ENCODE data around the gene GRM8. TPM values are rescaled to one million over a fixed set of nuclear protein-coding genes. Genes with fewer than 3 reads are reported as not detected.

GRM8 gene
- total RNA-seq, 4 donors from 2014 or later, result not detected

DNA sequence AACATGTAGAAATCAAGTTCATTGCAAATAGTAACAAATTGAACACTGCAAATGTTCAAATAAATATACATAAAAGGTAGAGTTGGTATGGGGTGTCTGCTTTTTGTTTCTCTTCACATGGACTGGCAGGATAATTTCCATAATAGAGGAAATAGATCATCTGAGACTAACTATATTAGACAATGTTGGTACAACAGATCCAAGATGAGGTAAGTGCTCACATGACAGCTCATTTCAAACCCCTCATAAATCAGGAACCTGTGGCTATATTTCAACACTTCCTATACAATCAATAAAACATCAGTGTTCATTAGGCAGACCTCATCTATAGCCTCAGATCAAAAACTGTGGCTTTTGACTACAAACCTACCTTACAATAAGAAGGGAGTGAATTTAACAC lies 469.1 kb downstream of the GRM8 start:
- no peak for TF ChIP-seq EP300 (IDR thresholded peaks at IDR 0.05)
- TF ChIP-seq POLR2AphosphoS5 (IDR thresholded peaks at IDR 0.05), result no peak
- TF ChIP-seq, protein P1, sequence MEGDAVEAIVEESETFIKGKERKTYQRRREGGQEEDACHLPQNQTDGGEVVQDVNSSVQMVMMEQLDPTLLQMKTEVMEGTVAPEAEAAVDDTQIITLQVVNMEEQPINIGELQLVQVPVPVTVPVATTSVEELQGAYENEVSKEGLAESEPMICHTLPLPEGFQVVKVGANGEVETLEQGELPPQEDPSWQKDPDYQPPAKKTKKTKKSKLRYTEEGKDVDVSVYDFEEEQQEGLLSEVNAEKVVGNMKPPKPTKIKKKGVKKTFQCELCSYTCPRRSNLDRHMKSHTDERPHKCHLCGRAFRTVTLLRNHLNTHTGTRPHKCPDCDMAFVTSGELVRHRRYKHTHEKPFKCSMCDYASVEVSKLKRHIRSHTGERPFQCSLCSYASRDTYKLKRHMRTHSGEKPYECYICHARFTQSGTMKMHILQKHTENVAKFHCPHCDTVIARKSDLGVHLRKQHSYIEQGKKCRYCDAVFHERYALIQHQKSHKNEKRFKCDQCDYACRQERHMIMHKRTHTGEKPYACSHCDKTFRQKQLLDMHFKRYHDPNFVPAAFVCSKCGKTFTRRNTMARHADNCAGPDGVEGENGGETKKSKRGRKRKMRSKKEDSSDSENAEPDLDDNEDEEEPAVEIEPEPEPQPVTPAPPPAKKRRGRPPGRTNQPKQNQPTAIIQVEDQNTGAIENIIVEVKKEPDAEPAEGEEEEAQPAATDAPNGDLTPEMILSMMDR (IDR thresholded peaks at IDR 0.05), result no peak
- TF ChIP-seq POLR2A (IDR thresholded peaks at IDR 0.05), result no peak
- Histone ChIP-seq H3K27ac (no peak overlapping the region), H3K9me3 (no peaks in the 10 kb centered on the region), H3K27me3 (no peaks in the 10 kb centered on the region), H3K4me3 (no peak overlapping the region), H3K4me1 (no peaks in the 10 kb centered on the region), H3K36me3 (no peaks in the 10 kb centered on the region)
- DNase-seq (ENCODE audit: low spot score in 2 of 2), result no peak

GRCh38 chr7:126780993-126781392 lies 471.7 kb downstream of the GRM8 start:
- Histone ChIP-seq H3K4me1 (no peaks in the 10 kb centered on the region), H3K27ac (no peak overlapping the region), H3K36me3 (no peaks in the 10 kb centered on the region), H3K9me3 (no peaks in the 10 kb centered on the region), H3K4me3 (no peak overlapping the region), H3K27me3 (no peaks in the 10 kb centered on the region)
- WGBS, result 65% methylated on average over 2 of the region's 2 CpGs
- TF ChIP-seq EP300 (IDR thresholded peaks at IDR 0.05) (no peak), POLR2AphosphoS5 (IDR thresholded peaks at IDR 0.05) (no peak), POLR2A (IDR thresholded peaks at IDR 0.05) (no peak)
- TF ChIP-seq, protein P1 (IDR thresholded peaks at IDR 0.05), result no peak
- no peak for DNase-seq (ENCODE audit: low spot score in 2 of 2)

- 57% methylated on average over 1 of the region's 1 CpG for WGBS
- DNase-seq (ENCODE audit: low spot score in 2 of 2), result no peak
- Histone ChIP-seq H3K4me1 (no peaks in the 10 kb centered on the region), H3K27me3 (no peaks in the 10 kb centered on the region), H3K36me3 (no peaks in the 10 kb centered on the region), H3K27ac (no peak overlapping the region), H3K9me3 (no peaks in the 10 kb centered on the region), H3K4me3 (no peak overlapping the region)
- TF ChIP-seq POLR2AphosphoS5 (IDR thresholded peaks at IDR 0.05) (no peak), POLR2A (IDR thresholded peaks at IDR 0.05) (no peak), EP300 (IDR thresholded peaks at IDR 0.05) (no peak)
- TF ChIP-seq, protein P1 (IDR thresholded peaks at IDR 0.05), result no peak
Measured at GRCh38 chr7:126778101-126778500, 474.6 kb downstream of the GRM8 start.

- Histone ChIP-seq H3K4me1 (no peaks in the 10 kb centered on the region), H3K4me3 (no peak overlapping the region), H3K36me3 (no peaks in the 10 kb centered on the region), H3K9me3 (no peaks in the 10 kb centered on the region), H3K27me3 (no peaks in the 10 kb centered on the region), H3K27ac (no peak overlapping the region)
- DNase-seq (ENCODE audit: low spot score in 2 of 2), result no peak
- 55% methylated on average over 3 of the region's 3 CpGs for WGBS
- no peak for TF ChIP-seq POLR2AphosphoS5 (IDR thresholded peaks at IDR 0.05)
- TF ChIP-seq, protein P1 (IDR thresholded peaks at IDR 0.05), result no peak
- no peak for TF ChIP-seq POLR2A (IDR thresholded peaks at IDR 0.05)
- TF ChIP-seq EP300 (IDR thresholded peaks at IDR 0.05), result no peak
Measured at GRCh38 chr7:126776498-126776897, 476.2 kb downstream of the GRM8 start.

GRCh38 chr7:126774077-126774476 lies 478.7 kb downstream of the GRM8 start:
- Histone ChIP-seq H3K27me3 (no peaks in the 10 kb centered on the region), H3K4me1 (no peaks in the 10 kb centered on the region), H3K27ac (no peak overlapping the region), H3K4me3 (no peak overlapping the region), H3K36me3 (no peaks in the 10 kb centered on the region), H3K9me3 (no peaks in the 10 kb centered on the region)
- TF ChIP-seq EP300 (IDR thresholded peaks at IDR 0.05) (no peak), POLR2A (IDR thresholded peaks at IDR 0.05) (no peak), POLR2AphosphoS5 (IDR thresholded peaks at IDR 0.05) (no peak)
- TF ChIP-seq, protein P1 (IDR thresholded peaks at IDR 0.05), result no peak
- DNase-seq (ENCODE audit: low spot score in 2 of 2), result no peak
- 77% methylated on average over 3 of the region's 3 CpGs for WGBS

Measured in suprapubic skin (tissue), 4 donors.